Measurements from ENCODE around the gene FATE1. TPM values are rescaled to one million over a fixed set of nuclear protein-coding genes. Genes with fewer than 3 reads are reported as not detected.

FATE1 gene
- total and polyA plus RNA-seq, 2 of the 13 experiments (the other 11 are each of a cell fraction or from before 2014, with no cell fraction given): not detected

DNA sequence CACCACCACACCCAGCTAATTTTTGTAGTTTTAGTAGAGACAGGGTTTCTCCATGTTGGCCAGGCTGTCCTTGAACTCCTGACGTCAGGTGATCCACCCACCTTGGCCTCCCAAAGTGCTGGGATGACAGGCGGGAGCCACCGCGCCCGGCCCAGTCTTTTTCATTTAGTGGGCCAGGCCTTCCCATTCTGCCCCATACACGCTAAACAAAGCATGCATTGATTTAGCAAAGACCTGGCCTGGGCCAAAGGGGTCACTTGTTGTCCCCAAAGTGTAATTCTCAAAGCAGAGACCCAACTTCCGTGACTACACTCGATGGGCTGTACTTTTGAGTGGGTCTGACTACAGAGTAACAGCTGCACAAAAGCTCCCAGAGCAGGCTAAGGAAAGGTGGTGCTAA is 47.9 kb downstream of the FATE1 start:
- CTCF ChIA-PET (ENCODE audit: low intra/inter-chr PET ratio, low total read pairs): no interaction called here
- no peak for FAIRE-seq

More for the DNA sequence above, 47.9 kb downstream of the FATE1 start:
- no peak for TF ChIP-seq SMARCC2 (IDR thresholded peaks at IDR 0.05)
- TF ChIP-seq PITX1 (CRISPR knock-in tag; IDR thresholded peaks at IDR 0.05): no peak
- TF ChIP-seq STAT6 (CRISPR knock-in tag; IDR thresholded peaks at IDR 0.05; ENCODE audit: borderline replicate concordance): no peak
- no peak for TF ChIP-seq CBX1 (IDR thresholded peaks at IDR 0.05; ENCODE audit: low read depth)
- TF ChIP-seq SNRNP70 (IDR thresholded peaks at IDR 0.05; ENCODE audit: low read depth, low read length): no peak
- TF ChIP-seq CAMTA2 (CRISPR knock-in tag; IDR thresholded peaks at IDR 0.05; ENCODE audit: borderline replicate concordance): no peak
- TF ChIP-seq EP300 (IDR thresholded peaks at IDR 0.05; ENCODE audit: low read depth in 2 of 2, low read length in 2 of 2): no peak
- no peak for TF ChIP-seq EP300 (CRISPR knock-in tag; IDR thresholded peaks at IDR 0.05; ENCODE audit: borderline replicate concordance)
- TF ChIP-seq ZNF207 (IDR thresholded peaks at IDR 0.05; ENCODE audit: borderline replicate concordance): no peak
- no peak for TF ChIP-seq ZBTB7B (CRISPR knock-in tag; IDR thresholded peaks at IDR 0.05)
- TF ChIP-seq ZNF446 (CRISPR knock-in tag; IDR thresholded peaks at IDR 0.05): no peak
- intact Hi-C loops (cut with micrococcal nuclease; ENCODE audit: unreplicated experiment) (no loop called here), in situ Hi-C loops (cut with HindIII; ENCODE audit: extremely low pct_ligation_motif_present, low pct_unique_long_range_greater_than_20kb) (no loop called here)
- no peaks in the 10 kb centered on the region for H4K20me1 ChIP-seq (ENCODE audit: insufficient read depth, low read length)
- no peaks in the 10 kb centered on the region for H3K9me3 ChIP-seq (ENCODE audit: low read length)
- H3K36me3 ChIP-seq (replicated peaks in 1 of 2; ENCODE audit: control insufficient read depth in 1 of 2, insufficient read depth in 2 of 2, low read length in 2 of 2): no peaks in the 10 kb centered on the region
- H3K4me2 ChIP-seq (ENCODE audit: low read depth, low read length): no peak overlapping the region
- 40% methylated on average over 7 of the region's 8 CpGs for WGBS (ENCODE audit: low lambda C conversion rate)
- no peaks in the 10 kb centered on the region for H3K27me3 ChIP-seq (ENCODE audit: control insufficient read depth in 1 of 2, insufficient read depth in 2 of 2, low read length in 2 of 2)
- POLR2A ChIA-PET: no interaction called here
- DNase-seq (ENCODE audit: low spot score): no peak
- H2AFZ ChIP-seq (ENCODE audit: low read length): no peak overlapping the region
- no peak overlapping the region for H3K27ac ChIP-seq (ENCODE audit: extremely low read length, insufficient read depth, low read length)
- no peak for ATAC-seq
- BruUV-seq (replicated peaks): no TSS peak
- H3K79me2 ChIP-seq (ENCODE audit: insufficient read depth, low read length): no peaks in the 10 kb centered on the region
- H3K4me3 ChIP-seq (replicated peaks in 1 of 3; ENCODE audit: insufficient read depth in 1 of 3, low read depth in 2 of 3, low read length in 3 of 3): no peak overlapping the region
- no peak overlapping the region for H3K9ac ChIP-seq (ENCODE audit: insufficient read depth, low read depth, low read length)
- no peaks in the 10 kb centered on the region for H3K4me1 ChIP-seq (ENCODE audit: insufficient read depth, low read length)
